CD4-positive, alpha-beta T cell treated with Interleukin-10 for 1 hour (primary cell): ENCODE data around the gene NRG2.

Source experiments
- DNase-seq: peaks from one replicate; pipeline ENCODE4 v3.0.0-alpha.2; 2020

NRG2 gene

DNA sequence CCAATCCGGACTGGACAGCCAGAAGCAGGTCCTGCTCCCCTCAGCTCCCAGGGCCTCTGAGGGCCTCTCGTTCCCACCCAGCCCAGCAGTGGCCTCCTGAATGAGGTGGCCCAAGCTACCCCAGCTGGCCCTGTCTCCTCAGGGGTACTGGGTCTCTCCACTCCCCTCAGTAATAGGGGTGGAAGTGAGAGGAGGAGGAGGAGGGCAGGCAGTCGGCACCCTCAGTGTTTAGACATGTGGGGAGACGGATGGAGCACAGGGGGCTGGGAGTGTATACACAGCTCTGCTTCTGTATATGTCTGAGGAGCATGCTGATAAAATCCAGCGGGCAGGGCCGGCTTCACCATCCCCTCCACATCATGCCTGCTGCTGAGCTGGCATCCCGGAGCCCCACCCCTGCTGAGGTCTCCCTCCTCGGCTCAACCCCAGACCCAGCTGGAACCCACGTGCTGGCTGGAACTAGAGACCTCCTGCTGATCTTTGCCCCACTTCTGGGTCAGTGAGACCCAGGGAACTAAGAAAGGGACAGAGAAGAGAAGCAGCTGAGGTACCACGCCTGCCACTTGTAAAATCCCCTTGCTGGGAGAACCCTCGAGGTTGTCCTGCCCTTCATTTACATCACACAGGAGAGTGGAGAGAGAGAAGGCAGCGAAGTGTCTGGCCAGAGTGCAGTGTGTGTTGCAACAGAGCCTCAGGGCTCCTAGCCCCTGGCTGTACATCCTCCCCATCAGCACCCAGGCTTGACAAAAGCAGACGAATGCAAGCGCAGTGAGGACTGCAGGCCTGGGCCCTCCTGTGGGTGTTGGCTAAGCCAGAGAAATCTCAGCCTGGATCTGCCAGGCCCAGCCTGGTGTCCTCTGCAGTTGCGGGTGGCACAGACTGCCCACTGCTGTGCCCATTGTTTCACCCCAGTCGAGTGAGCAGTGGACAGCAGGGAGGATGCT, 170.0 kb downstream of the NRG2 start:
- no peak for DNase-seq

DNA sequence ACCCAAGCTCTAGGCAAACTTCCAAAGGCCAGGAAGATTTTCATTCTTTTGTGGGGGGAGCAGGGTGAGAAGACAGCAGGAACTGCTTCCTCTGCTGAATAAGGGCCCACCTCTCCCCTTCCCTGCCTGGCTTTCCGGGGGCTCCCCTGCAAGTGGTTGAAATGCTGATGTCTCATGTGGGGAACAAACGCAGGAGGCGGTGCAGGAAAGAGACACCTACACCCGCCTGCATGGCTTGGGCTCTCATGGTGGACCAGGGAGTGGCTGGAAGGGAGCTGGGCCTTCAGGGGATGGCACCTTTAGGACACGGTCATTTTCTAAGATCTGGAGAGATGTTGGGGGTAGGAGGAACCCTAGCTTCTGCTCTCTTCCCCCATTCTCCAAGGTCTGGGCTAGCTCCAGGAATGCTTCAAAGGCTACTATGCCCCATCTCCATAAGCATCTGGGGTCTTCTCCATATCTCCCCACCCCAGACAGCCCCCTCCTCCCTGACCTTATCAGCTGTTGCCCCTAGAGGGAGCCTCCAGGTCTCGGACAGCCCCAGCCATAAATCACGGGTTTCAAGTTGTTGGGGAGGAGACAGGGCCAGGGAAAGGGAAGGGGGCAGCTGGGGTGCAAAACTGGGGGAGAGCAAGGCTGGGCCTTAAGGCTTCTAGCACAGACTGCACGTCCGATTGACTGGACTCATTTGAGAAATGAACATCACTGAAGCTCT, 170.9 kb downstream of the NRG2 start:
- no peak for DNase-seq

DNA sequence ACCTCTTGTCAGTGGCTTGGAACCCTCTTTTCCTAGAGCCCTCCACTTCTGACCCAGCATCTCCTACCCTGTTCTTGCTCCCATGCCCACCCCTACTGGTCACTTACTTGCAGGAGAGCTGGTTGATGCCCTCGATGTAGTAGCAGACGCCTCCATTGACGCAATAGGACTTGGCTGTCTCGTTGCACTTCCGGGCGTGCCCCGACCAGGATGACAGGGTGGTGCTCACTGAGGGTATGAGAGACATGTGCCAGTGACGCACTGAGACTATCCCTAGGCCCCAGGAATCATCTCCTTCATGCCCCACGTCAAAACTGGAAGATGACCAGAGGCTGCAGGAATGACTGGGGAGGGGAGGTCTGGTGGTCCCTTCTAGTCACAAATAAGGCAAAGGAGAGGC, 171.5 kb downstream of the NRG2 start:
- no peak for DNase-seq

DNA sequence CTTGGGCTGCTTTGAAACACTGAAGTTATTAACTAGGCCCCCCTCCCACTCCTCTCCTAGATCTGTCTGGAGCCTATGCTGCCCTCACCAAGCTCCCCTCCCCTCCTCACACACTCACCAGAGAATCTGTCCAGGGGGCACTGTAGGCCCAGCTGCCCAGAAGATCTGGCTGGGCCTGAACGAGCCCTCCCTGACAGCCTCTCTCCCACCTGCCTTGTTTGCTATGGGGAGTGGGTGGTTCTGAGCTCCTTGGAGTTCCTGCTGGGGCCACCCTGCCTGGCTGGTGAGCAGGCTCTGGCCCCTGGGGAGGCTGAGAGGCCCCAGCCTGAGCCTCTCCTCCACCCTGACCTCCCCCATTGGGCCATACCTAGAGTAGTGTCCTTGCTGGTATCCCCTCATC, 172.4 kb downstream of the NRG2 start:
- no peak for DNase-seq

DNA sequence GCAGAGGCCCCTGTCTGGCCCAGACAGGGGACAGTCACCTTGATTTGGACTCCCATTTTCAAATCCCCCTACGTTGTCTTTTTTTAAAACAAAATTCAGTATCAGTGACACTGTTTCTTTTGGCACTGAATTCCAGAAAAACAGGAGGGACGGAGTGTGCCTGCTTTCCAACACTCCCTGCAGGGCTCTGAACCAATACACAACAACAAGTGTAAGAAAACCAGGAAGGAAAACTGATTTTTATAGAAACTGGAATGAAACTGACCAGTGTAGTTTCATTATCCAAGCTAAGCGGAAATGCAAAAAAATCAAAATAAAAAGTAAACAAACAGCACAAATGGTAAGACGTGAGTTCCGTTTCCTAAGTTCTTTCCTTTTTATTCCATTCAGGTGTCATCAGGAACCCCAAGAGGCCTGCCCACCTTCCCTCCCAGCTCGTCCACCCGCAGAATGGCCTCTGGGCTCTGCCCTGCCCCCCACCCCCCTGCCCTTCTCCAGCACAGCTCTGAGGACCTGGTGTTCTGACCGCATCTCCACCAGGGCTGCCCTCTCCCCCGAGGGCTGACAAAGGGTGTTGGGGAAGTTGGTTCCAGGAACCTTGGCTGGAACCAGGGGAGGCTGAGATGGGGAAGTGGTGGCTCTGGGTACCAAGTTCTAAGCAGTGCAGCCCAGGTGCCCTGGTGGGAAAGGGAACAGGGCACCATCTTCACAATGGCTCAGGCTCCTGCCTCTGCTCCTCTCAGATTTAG, 173.9 kb downstream of the NRG2 start:
- DNase-seq = no peak

DNA sequence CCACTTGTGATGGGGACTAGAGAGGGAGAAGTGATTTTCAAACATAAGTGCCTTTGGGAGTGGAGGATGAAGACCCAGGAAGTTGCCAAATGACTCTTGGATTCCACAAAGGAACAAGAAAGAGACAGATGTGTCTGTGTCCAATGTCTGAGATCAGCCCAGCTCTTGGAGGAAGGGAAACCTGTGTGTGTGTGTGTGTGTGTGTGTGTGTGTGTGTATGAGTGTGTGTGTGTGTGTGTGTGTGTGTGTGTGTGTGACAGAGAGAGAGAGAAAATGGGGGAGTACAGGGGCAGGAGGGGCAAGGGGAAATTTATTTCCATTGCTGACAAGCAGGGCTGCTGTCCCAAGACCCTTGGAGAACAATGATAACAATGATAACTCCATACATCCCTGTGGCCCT, 175.5 kb downstream of the NRG2 start:
- DNase-seq = no peak

DNA sequence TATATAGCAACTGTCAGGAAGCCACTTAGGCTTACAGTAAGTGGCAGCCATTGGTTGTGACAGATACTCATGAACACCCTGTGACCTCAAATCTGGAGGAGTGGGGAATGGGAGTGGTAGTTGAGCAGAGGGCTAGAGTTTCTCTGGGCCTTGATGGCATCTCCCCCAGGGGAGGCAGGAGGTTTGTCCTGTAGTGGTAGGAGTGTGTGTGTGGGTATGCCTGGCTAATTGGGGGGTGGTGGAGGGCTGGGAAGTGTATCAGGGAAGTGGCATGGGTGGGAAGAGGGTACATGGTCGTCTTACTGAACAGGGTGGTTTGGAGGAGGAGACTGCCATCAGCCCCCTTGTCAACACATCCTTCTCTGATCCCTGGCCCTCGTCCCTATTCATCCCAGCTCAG, 176.0 kb downstream of the NRG2 start:
- DNase-seq = no peak

DNA sequence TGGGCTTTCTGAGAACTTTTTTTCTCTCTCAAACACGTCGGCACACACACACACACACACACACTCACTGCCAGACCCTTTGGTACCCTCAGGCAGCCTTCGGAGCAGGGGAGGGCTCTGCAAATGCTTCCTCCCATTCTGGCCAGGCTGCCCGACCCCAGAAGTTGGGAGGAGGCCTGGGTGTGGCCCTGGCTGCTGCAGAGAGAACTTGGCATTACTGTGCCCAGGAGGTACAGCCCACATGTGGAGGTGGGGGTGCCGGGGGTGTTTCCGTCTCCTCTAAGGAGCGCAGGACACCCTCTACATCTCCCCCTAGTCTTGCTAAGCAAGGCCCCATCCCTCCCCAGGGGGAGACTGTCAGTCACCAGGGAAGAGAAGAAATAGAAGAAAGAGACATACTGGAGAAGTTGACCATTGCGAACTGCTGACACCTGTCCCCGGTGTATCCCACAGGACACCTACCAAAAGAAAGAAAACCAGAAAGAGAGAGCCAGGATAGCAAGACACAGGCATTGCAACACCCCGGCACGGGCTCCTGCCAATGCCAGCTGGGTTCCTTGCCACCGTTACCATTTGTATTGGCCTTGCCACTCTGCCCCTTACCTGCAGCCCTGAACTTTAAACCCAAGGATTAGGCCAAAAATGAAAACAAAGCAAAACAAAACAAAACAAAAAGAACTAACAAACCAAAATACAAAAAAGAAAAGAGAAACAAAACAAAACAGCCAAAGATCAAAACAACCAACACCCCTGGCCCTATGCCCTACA, 178.2 kb downstream of the NRG2 start:
- no peak for DNase-seq

DNA sequence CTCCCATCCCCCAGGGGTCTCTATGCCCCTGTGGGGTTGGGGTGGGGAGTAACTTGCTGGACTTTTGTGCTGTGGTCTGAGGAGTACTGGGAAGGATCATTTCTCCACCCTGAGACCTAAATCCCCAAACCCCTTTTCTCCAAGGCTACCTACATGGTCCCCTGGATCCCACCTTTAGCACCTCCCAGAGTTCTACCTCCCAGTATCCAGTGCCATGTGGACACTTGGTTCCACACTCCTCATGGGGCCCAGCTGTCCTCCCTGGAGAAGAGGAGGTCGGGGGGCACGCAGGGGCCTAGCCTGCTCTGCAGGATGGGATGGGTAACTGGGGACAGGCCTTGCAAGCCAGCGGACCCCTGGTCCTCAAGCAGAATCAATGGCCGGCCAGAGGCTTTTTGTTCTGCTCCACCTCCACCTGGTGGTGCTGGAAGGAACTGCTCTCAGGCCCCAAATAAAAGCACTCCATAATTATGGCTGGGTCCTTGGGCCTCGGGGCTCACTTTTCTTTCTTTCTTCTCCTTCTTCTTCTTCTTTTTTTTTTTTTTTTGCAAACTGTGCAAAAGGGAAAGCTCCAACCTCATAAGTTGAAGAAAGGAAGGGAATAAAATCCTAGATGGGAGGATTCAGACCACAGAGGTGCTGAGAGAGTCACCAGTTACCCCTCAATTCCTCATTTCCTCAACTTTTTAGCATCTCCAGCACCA, 179.1 kb downstream of the NRG2 start:
- DNase-seq = peak; percentile 57

DNA sequence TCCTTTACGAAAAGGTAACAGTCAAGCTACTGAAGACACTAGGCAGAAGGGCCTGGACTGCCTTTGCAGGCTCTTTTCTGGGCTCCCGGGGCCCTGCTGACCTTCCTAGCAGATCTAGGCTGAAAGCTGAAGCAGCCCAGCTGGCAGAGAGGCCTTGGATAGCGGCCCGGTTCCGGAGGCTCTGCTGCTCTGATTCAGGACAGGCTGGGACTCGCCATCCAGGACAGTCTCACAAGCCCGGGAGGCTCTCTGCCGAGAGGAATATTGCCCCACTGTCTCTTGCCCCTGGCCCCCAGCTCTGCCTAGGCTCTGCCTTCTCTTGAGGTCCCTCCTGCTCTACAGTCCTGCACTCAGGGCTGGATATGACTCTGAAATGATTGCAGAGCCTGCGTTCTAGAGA, 179.7 kb downstream of the NRG2 start:
- no peak for DNase-seq

DNA sequence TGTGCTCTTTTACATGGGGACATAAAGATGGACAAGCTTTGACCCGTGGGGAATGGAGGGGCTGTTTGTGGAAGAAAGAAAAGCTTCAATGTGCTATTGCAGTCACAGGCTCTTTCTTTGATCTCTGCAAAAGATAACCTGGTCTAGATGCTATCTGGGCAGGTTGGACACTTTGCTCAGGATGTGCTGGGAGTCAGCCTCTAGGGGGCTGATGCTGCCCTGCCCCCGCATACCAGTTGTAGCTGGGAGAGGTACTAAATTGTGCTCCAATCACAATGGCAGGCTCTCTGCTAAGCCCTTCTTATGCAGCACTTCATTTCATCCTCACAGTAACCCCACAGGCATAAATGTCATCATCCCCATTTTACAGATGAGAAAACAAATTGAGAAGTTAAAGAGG, 180.3 kb downstream of the NRG2 start:
- DNase-seq = no peak

DNA sequence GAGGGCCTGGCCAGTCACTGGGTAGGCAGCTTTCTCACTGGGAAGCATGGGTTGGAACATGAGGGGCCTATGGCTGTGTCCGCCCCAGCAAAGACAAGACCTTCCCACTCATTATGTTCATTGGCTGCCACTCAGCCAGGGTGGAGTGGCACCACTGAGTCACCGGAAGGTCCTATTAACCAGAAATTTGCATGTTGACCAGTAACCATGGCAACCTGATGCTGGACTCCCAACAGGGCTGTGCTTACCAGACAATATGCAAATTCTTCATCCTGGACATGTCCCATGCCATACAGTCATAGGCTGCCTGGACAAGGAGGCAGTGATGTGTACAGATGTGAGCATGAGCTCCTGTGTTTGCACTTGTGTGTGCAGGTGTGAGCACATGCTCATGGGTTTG, 180.8 kb downstream of the NRG2 start:
- no peak for DNase-seq

DNA sequence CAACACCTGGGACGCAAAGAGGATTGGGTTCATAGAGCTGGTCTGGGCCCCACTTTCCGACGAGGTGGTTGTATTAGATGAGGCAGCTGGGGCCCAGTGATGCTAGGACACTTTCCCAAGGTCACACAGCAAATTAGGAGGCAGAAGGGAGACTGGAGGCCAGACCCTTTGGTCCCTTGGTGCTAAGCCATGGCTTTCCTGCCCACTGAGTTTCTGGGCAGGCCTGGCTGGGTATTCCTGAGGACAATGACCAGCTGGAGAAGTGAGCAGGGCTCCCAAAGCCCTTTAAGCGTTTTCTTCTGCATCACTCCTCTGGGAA, 181.3 kb downstream of the NRG2 start:
- DNase-seq = no peak

DNA sequence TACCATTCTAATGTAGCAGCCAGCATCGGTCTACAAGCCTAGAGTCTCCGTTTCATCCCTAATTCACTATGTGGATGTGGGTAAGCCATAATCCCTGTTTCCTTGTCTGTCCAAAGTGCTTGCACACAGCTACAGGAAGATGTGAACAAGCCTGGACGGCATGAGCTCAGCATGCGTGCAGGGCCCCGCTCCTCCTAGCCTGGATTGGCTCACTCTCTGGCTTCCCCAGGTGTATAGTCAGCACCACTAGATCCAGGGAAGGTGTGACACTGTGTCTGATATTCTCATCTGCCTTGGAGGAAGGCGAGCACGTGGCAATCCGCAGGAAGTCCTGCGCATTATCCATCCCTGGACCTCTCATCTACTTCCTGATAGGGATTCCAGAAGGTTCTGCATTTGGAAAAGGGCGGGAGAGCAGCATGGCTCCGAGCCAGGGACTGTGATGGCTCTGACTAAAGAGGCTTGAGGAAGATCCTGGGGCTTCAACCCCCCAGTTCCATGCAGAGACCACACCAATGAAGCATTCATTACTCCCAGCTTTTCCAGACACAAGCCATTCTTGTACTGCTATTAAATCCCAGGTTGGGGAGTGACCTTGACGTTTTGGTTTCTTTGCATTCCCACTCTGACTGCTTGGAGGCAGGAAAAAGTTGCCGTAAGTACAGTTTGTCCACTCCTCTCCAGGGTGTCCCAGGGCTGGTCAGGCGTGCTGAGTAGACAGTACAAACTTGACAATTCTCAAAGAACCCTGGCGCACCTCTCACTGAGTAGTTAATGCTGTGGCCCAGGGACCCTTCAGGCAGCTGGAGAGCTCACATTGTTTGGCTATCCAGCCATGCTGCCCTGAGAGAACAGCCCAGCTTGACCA, 181.8 kb downstream of the NRG2 start:
- DNase-seq = no peak

DNA sequence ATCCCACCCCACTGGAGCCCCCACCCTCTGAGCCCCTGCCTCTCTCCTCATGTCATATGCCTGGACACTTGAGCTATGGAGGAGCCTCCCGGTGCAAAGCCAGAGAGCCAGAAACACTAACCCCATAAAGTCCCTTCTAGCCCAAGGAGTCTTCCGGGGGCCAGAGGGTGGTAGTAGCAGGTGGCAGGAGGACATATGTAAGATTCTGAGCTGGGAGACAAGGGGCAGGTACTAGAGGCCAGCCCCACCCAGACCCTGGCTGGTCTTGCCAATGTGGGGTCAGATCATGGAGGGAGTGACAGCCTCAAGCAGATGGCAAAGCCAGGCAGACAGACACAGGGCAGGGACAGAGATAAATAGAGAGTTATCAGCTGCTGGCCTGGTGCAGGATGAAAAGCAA, 184.1 kb downstream of the NRG2 start:
- DNase-seq = no peak

DNA sequence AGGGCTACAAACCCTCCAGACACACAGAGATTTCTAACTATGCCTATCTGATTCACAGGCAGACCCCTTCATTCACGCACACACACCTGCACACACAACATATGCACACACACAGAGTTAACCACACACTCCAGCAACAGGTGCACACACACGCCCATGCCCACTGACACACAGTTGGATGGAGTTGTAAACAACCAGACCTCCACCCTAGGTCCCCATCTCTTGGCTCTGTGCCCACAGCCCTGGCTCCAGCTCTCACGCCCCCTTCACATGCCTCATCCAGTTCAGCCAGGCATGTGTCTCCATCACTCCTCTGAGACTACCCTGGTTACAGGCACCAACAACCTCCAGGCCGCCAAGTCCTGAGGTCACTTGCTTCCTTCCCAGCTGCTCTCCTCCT, 186.4 kb downstream of the NRG2 start:
- no peak for DNase-seq

DNA sequence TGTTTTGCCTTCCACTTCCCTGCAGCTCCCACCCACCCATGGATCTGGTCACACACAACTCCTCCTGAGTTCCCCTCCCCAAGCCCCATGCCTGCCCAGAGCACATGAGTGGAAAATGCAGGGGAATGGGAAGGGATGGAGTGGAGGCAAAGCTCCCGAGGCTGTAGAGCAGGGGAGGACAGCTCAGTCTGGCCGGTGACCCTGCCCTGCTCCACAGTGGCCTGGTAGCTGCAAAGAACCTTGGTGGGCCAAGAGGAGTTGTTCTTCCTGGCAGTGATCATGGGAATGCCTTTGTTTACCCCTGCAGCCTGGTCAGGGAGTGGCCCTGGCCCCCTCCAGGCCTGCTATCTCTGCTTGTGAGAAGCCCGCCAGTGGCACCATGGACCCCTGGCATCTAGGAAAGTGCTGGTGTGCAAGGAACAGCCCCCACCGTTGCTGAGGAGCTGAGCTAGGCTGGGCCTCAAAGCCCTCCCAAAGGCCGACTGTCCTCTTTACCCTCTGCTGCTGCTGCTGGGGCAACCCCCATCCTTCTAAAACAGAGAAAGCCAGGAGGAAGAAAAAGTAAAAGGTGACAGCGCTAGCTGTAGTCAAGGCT, 187.1 kb downstream of the NRG2 start:
- no peak for DNase-seq

DNA sequence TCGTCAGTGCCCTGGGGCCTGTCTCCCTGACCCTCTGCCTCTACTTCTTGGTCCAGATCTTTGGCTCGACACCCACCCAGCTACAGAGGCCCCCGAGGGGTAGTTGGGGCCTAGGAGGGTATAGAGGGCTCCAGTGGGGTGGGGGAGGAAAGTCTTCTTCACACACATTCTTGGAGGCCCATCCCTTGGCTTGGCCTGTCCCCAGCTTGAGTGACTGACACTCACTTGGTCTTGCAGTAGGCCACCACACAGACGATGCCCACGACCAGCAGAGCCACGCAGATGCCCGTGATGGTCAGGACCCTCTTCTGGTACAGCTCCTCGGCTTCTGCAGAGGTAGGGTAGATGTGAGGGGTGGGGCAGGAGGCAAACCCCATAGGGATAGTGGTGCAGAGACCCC, 187.6 kb downstream of the NRG2 start:
- no peak for DNase-seq

DNA sequence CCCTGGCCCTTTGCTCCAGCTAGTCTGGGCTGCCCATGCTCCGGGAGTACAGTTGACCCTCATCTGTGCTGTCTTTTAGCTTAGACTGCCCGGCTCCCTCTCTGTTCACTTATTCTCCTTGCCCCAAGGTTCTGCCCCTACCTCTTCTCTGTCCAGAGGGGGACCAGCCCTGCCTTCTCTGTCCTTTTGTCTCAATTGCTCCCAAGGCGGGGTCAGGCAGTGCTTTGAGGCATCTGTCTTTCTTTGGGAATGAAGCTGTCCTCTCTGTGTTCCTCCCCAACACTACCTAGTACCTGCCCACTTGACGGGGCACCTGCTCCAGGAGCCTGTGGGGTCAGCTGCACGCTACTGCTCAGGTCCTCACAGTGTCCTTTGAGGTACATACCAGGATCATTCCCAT, 188.1 kb downstream of the NRG2 start:
- DNase-seq = no peak

DNA sequence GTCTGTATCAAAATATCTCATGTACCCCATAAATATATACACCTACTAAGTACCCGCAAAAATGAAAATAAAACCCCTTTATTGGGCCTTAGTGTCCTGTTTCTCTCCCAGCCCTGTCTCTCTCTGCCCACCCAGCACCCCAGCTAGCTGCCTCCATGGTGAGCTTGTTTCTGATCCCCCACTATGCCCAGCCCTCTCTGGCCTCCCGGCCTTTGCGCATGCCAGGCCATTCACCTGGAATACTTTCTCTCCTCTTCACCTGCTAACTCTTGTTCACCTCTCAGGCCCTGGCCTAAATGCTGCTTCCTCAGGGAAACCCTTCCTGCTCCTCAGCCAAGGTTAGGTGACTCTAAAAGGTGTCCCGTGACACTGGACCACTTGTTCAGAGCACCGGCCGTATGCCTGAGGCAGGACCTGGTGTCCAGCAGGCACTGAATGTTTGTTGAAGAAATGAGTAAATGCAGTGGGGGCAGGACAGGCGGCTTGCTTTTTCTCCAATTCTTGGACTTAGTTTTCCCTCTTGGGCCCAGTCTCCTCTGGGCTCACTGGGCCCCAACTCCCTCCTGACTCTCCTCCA, 189.0 kb downstream of the NRG2 start:
- DNase-seq = no peak

DNA sequence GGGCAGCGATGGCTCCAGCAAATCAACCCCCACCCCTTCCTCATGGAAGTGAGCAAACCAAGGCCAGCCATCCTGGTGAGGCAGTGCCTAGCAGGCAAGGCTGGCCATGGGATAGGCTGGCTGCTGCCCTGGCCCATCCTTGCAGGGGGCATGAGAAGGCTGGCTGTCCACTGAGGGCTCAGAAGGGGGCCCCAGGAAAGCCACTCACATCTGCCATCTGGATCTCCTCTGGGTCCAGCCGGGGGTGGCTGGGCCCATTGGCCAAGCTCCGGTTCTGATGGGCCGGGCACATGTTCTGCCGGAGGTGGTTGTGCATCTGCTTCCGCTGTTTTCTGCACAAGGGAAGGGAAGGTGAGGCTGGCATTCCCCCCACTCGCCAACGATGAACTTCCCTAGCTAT, 190.4 kb downstream of the NRG2 start:
- DNase-seq = no peak
